B cell (primary cell): Measurements from ENCODE around the gene CFAP73.

Experiments
- EZH2 ChIP-seq: IDR thresholded peaks from 2 replicates; pipeline ENCODE4 v1.6.1; 2012; ENCODE audit warnings: borderline replicate concordance, low read depth, mild to moderate bottlenecking, moderate library complexity, low read length; ENCODE audit not compliant: insufficient read depth, poor library complexity, severe bottlenecking
- TF ChIP-seq, protein P1 (sequence below): fragments of 200-600 bp; IDR thresholded peaks from one replicate; pipeline ENCODE4 v1.8.0; 2022; ENCODE audit warnings: antibody characterized with exemption, mild to moderate bottlenecking

DNA sequence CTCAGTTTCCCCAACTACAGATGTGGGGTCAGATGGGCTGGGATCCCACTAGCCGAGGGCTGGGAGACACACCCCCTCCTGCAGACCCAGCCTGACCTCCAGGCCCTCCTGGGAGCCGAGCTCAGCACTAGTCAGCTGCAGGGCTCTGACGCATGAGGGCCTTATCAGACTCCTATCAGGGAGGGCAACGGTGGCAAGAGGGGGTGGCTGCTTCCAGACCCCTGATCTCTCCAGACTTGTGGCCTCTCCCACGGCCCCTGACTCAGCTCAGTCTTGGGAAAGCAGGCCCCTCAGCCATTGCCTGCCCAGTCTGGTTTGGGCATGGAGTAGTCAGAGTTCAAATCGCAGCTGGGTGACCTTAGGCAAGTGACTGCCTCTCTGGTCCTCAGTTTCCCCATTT lies 16.5 kb upstream of the CFAP73 start:
- TF ChIP-seq, protein P1, sequence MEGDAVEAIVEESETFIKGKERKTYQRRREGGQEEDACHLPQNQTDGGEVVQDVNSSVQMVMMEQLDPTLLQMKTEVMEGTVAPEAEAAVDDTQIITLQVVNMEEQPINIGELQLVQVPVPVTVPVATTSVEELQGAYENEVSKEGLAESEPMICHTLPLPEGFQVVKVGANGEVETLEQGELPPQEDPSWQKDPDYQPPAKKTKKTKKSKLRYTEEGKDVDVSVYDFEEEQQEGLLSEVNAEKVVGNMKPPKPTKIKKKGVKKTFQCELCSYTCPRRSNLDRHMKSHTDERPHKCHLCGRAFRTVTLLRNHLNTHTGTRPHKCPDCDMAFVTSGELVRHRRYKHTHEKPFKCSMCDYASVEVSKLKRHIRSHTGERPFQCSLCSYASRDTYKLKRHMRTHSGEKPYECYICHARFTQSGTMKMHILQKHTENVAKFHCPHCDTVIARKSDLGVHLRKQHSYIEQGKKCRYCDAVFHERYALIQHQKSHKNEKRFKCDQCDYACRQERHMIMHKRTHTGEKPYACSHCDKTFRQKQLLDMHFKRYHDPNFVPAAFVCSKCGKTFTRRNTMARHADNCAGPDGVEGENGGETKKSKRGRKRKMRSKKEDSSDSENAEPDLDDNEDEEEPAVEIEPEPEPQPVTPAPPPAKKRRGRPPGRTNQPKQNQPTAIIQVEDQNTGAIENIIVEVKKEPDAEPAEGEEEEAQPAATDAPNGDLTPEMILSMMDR: no peak
- no peak for TF ChIP-seq EZH2
